IPS-NIHi11 (cell line): ENCODE data around the gene HGS.
A peak's percentile ranks its signal among the peaks of the same experiment; 100 is the strongest.

Experiments
- DNase-seq: peaks from one replicate; pipeline ENCODE4 v3.0.0; 2012; ENCODE audit warnings: mixed read lengths, low spot score

Gene HGS

DNA sequence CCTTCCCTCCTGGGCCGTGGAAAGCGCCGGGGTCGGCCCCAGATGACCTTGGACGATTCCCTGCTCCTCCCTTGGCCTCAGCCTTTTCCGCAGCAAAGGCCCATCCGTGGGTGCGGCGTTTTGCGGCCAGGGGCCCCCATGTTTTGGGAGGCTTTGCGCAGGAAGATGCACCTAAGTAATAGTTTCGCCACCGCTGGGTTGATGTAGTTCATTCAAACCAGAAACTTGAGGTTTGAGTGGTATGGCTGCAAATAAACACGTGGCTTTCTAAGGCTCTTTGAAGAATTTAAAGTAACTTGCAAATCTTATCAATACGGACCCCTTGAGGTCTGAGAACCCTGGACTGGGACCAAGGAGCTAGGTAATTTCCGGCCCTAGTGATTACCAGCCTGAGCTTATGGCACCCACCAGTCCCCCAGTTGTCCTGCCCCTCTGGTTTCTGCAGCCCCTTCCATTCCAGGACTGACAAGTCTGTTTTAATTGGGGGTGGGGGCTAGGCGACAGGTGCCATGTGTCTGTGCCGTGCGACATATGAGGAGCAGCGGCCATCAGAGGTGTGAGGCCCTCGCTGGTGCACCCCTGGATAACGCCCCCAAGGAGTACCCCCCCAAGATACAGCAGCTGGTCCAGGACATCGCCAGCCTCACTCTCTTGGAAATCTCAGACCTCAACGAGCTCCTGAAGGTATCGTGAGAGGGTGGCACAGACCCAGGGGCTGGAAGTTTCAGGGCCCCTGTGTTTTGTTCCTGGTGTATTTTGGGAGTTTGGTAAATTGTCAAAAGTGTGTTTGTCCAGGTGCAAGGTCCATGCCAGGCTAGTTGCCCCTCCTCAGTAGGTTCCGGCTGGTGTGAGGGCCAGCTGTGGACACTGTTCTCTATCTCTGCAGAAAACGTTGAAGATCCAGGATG is 20.2 kb downstream of the HGS start:
- no peak for DNase-seq

DNA sequence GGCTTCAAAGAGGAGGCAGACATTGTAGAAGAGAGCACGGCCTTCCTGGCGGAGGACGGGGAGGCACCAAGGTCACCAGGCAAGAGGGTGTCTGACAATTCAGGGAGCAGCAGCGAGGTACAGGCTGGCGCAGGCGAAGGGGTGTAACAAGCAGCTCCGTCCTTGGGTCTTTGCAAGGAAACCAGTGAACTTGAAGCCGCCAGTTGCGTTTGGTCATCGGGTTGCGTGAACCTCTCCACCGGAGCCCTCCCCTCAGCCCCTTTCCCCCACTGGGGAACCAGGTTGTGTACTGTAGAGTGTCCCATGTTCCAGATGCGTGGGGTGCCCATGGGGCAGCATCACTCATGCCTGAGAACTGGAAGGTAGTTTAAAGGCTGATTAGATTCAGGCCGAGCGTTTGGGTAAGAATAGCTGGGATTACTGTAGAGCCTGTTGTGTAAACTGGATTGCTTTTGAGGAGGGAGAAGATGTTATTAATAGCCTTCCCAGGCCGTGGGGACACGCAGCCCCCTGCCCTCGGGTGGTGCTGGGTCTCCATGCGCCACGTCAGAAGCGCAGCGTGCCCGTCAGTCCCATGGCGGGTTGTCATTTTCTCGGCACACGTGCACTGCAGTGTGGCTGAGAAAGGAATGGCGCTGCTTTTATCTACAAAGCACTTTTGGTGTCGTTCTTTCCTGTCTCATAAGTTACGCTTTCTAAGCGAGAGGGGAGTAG is 21.9 kb downstream of the HGS start:
- DNase-seq, result no peak

DNA sequence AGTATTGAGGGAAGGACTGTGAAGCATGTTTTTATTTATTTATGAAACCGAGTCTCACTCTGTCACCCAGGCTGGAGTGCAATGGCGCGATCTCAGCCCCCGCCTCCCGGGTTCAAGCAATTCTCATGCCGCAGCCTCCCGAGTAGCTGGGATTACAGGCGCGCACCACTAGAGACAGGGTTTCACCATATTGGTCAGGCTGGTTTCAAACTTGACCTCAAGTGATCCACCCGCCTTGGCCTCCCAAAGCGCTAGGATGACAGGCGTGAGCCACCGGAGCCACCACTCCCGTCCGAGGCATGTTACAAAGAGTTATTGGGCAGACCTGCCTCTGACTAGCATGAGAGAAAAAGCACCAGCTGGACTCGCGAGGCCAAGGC is 22.4 kb downstream of the HGS start:
- DNase-seq, result no peak

DNA sequence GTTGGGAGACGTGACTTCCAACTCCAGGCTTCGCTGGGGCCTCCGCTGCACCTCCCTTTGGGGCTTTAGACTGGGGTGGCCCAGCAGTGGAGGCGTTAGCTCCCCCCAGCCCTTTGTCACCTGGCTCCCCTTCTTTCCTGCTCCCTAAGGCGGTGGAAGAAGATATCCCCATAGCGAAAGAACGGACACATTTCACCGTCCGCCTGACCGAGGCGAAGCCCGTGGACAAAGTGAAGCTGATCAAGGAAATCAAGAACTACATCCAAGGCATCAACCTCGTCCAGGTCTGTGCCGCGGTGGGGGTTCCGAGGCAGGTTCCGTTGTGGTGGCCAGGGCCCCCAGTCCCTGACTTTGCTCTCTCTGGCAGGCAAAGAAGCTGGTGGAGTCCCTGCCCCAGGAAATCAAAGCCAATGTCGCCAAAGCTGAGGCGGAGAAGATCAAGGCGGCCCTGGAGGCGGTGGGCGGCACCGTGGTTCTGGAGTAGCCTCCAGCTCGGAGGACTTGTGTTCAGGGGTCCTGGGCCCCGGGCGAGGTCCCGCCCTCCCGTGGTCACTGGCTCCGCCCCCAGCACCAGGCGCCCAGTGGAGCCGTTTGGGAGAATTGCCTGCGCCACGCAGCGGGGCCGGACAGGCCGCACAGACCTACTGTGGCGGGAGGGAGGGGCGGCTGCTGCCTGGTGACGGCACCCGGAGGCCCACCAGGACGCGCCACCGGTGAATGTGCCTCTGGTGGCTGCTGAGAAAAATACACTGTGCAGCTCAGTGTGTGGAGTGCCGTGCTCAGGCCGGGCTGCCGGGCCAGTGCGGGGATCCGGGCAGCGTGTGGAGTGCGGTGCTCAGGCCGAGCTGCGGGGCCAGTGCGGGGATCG is 23.2 kb downstream of the HGS start:
- no peak for DNase-seq

DNA sequence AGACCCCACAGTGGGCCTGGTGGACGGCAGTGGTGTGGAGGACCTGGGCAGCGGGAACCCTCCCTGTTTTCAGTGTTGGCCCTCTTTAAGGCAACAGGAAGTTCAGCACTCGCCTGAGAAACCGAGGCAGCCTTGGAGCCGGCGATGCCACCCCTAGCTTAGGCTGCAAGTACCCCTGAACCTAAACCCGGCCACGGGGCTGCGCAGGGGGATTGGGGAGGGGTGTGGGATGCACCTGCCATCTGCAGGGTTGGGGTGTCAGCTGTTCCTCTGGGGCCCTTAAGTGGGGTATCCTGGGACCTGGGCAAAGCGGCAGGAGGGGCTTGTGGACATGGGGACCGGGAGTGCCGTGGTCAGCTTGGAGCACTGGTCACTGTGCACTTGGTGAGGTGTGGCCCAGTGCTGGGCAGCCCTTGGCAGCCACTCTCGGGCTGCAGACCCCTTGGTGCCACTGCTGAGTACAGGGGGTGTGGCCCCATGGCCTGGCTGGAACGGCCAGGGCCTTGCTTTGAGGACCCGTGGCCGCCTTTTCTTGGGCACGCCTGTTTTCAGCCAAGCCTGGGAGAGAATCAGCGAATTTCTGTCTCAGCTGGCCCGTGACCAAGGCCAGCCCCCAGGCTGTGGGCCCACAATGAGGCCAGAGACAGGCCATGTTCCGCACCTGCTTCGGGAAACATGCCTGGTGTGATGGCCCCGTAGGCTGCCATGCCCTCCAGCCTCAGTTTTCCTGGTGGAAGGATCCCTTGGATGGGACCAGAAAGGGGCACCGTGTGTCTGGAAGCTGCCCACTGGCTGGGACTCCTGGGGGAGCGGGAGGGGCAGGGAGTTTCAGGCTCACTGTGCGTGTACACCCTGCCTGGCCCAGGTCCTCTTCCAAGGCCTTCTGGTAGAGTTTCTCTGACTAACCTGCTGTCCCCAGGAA is 24.2 kb downstream of the HGS start:
- no peak for DNase-seq

DNA sequence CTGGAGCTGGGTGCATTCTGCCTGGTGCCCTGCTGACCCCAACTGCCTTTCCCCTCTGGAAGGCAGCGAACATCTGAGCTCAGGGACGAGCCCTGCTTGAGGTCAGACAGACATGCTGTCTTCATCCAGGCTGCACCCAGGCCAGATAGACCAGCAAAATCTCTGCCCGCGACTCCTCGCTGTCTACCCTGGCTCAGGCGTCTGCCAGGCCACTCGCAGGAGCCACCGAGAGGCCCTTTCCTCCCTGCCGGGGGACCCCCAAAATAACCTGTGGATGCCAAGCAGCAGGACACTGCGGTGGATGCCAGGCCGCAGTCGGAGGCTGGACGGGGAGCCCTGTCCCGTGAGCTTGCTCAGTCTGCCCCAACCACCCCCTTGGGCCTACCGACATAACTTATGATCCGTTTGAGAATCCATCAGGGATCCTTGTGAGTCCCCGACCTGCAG is 25.0 kb downstream of the HGS start:
- no peak for DNase-seq

DNA sequence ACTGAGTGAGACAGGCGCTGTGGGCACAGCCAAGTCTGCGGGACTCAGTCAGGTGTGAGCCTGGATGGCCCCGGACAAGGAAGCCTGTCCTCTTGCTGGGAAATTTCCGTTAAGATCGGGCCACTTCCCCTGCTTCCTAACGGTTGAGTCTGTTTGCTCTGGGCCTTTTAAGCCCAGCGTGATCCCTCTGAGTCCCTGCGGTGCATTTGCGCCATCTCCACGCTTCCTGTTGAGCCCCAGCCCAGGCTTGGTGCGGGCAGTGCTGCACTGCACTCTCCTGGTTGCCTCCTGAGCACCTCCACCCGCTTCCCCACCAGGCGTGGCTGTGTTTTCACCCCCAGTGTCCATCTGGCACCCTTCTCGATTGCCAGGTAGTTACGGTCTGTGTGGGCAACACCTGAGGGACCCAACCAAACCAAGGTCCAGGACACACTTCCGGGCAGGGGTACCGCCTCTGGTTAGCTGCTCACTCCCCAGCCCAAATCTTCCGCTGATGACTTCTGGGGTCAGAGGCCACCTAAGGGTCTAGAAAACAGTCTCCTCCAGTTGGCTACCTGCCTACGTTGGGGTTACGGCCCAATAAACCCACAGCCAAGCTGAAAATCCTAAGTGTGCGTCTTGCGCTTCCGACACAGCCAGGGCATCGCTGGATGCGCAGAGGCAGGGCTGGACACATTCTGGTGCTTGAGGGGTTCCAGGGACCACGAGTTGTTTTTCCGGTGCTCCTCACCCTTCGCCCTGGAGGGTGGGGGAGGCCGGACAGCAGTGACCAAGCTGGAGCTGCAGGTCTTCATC is 26.9 kb downstream of the HGS start:
- no peak for DNase-seq

DNA sequence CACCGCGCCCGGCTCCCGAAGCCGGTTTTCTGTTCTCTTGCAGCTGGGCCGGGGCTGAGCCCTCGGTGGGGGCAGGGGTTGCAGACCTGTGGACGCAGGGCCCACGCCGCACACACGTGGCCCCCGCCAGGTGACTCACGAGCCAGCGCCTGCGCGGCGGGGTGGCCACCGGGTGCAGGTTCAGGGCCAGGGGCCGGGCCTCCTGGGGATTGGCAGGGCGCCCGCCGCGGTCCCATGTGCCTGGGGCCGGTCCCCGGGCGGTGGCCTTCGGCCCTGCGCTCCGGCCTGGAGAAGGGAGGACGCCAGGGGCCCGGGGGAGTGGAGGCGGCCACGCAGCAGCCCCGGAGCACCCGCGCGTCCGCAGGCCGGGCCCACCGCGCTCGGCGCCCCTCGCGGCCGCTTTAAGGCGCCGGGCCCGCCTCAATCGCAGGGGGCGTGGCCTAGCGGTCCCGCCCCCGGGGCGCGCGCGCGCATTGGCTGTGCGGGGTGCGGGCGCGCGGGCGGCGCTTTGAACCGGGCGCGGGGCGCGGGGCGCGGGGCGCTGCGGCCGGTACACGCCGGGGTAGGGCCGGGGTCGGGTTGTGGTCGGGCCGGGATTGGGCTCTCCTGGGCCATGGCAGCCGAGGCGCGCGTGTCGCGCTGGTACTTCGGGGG is 28.1 kb downstream of the HGS start, which contains the start of gene SLC25A10:
Gene SLC25A10, plus strand, starts transcription at position 471 of the 654 bp plus-strand sequence. Its CDS starts 143 bp downstream, at position 614.
- peak; percentile 96 for DNase-seq

DNA sequence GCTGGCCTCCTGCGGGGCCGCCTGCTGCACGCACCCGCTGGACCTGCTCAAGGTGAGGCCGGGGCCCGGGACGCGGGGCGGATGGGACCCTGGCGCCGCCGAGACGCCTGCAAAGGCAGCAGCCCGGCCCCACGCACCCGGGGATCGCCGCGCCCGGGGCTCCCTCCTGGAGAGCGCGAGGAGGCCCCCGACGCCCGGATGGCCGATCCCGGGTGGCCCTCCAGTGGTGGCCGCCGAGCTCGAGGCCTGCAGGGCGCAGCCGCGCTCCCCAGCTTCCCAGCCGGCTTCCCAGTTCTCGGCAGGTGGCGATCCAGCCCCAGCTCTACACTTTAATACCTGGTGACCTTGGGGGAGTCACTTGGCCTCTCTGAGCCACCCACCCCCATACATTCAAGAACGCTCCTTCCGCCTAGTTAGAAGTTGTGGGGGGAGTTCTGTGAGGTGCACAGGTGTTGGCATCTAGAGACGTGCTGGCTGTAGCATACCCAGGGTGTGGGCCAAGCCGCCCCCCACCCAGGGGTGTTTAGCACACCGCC is 28.7 kb downstream of the HGS start:
- DNase-seq, result peak; percentile 73

DNA sequence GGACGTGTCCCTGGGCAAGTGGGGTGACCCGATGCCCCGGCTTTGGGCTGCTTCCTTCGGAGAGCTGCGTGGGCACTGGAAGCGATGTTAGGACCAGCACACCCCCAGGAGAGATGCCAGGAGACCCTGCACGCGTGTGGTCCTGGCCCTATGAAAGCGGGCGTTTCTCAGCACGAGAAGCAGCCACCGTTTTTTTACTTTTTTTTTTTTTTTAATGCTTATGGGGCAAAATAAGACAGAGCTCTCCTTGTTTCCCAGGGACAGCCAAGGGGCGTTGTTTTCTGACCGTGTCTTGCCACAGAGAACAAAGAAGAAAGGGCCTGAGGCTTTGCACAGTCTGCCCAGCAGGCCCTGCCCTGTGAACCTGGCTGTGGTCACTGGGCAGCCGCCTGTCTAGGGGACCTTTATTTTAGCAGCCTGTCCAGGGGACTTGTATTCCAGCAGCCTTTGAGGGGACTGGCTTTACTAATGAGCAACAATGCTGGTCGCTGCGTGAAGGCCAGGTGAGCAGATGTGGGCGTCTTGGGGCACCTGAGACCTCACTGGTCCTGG is 29.3 kb downstream of the HGS start:
- DNase-seq, result no peak

DNA sequence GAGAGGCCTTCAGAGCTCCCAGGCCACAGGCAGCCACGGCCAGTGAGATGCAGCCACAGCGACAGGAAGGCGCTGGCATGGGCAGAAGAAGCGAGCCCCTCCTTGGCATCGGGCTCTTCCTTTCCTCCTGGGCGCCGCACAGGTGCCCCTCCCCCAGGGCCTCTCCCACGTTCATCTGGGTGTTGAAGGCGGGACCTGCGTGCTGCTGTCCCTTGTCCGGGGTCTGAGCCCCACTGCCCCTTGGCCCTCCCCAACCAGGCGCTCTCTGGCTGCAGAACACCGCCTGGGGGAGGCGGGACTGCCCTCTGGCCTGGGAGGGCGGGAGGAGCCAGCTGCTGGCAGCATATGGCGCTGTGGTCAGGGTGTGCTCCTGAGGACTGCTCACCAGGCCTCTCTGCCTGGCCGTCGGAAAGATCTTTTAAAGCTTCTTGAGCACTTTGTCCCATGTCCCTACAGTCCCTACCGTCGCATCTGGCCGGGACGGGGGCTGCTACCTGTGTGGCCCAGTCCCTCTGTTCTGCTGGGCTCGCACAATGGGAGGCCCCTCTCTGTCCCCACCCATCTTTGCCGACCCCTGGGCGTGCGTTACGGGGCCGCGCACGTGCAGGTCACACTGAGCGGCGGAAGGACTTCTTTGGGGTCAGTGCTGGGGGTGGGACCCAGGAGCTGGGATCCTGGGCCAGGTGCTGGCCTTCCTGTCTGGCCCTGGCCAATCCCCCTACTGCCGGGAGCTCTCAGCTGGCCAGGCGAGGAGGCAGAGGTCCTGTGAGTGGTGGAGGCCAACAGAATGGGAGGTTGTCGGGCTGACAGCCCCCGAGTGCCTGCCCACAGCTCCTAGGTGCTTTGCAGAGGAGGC is 30.0 kb downstream of the HGS start:
- DNase-seq, result no peak

DNA sequence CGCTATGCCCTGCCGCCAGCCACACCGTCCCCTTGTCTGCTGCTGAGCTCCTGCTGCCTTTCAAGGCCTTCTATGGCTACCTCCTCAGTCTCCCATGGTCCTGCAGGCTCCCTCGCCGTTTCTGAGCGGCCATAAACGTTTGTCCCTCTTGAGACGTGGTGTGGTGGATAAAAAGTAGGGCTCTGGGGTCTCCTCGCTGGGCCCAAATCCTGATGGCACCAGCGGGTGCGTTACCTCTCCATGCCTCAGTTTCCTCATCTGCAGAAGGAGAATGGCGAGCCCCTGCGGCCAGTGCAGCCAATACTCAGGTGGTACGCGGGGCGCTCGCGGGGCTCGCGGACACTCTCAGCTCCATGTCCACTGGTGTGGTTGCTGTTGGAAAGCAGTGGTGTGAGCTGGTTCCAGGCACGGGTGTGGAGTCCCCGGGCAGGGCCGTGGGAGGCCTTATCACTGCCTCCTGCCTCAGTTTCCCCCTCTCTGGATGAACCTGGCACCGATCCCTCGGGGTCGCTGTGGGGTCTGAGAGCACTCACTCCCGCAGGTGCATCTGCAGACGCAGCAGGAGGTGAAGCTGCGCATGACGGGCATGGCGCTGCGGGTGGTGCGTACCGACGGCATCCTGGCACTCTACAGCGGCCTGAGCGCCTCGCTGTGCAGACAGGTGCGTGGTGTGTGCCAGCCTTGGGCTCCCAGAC is 30.7 kb downstream of the HGS start:
- DNase-seq, result no peak

DNA sequence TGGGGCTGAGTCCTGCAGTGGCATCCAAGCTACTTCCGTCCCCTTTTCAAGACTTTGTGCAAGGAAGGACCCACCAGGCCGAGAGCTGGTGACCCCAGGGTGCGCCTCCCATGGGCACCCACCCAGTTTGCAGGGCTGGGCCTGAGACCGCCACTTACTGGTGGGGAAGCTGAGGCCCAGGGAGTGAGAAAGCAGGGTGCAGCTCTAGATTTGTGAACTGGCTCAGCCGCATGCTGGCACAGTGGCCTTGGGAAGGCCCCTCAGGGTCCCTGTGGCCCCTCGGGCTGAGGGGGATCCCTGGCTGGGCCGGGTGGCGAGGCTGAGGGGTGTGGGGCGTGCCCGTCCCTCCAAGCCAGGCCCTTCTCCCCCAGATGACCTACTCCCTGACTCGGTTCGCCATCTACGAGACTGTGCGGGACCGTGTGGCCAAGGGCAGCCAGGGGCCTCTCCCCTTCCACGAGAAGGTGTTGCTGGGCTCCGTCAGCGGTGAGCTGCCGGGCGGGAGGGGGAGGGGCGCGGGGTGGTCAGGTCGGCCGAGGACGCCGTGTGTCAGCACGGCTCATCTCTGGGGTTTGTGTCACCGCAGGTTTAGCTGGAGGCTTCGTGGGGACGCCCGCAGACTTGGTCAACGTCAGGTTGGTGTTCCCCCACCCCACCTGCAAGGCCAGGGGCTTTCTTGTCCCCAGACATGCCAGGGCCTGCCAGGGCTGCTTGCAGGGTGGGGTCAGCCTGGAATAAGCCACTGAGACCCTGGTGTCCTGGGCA is 31.5 kb downstream of the HGS start:
- DNase-seq, result no peak

DNA sequence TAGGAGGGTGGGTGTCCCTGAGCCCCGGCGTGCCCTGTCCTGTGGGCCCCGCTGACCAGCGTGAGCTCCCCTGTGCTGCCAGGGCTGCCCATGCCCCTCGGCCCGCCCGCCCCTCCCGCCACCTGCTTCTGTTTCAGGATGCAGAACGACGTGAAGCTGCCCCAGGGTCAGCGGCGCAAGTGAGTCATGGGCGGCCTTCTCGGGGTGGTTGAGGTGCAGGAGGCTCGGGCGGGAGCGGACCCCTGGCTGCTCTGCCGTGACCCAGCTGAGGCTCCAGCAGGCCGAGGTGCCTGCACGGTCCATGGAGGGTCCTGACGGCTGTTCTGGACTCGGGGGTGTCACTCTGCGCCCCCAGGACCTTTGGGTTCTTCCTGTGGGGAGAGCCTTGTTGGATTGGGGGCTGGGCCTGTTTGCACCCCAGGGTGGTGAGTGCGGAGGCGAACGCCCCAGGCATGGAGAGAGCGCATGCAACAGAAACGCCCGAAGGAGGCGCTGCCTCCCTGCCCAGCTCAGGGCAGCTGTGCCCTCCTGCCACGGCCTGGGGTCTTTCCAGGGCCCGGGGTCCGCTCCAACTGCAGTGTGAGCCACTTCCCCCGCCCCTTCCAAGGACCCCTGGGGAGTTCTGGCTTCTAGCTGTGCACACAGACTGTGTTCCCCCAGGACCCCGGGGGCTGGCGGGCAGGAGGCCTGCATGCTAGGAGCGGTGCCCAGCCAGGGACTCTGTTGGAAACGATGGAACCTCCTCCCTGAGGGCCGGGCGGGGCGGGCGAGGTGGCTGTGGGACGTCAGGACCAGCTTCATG is 32.3 kb downstream of the HGS start:
- no peak for DNase-seq

DNA sequence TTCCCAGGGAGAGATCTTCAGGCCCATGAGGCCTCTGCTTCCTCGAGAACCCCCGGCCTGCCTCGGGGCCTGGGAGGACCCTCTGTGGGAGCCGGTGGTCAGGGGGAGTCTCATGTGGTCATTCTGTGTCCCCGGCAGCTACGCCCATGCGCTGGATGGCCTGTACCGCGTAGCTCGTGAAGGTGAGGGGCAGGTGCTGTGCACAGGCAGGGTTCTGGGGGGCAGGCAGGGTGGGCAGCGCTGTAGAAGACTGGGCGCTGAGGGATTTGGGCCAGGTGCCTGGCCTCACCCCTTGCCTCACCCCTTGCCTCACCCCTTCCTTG is 32.8 kb downstream of the HGS start:
- DNase-seq, result no peak
